SK-N-SH treated with all-trans-retinoic acid at 6 μM for 48 hours (cell line): ENCODE measurements around the gene POU3F3.

ENCODE experiments used
- ARNTL ChIP-seq: fragments of 450-650 bp; formaldehyde crosslinking; IDR thresholded peaks from 2 replicates; pipeline ENCODE4 v1.5.0; 2020; ENCODE audit warnings: low read depth, mild to moderate bottlenecking, moderate library complexity, borderline replicate concordance
- BACH2 ChIP-seq: fragments of 250-450 bp; sonication (Bioruptor Pico); IDR thresholded peaks from 2 replicates; pipeline ENCODE4 v1.9.0; 2021; ENCODE audit warnings: mild to moderate bottlenecking, borderline replicate concordance
- CREB5 ChIP-seq: fragments of 250-450 bp; sonication (Bioruptor Pico); IDR thresholded peaks from 2 replicates; pipeline ENCODE4 v1.5.1; 2020; ENCODE audit warnings: low read depth, mild to moderate bottlenecking, moderate library complexity
- ISL1 ChIP-seq: fragments of 250-450 bp; sonication (Bioruptor Pico); IDR thresholded peaks from 2 replicates; pipeline ENCODE4 v2.1.2; 2022; ENCODE audit warnings: mild to moderate bottlenecking, moderate library complexity
- PATZ1 ChIP-seq: fragments of 250-450 bp; sonication (Bioruptor Pico); IDR thresholded peaks from 2 replicates; pipeline ENCODE4 v1.8.0; 2020; ENCODE audit warnings: mild to moderate bottlenecking, moderate library complexity, borderline replicate concordance
- RARB ChIP-seq: fragments of 250-450 bp; sonication (Bioruptor Pico); IDR thresholded peaks from 2 replicates; pipeline ENCODE4 v1.8.0; 2021; ENCODE audit warnings: mild to moderate bottlenecking, moderate library complexity
- ZFP3 ChIP-seq: fragments of 250-450 bp; sonication (Bioruptor Pico); IDR thresholded peaks from 2 replicates; pipeline ENCODE4 v1.5.0; 2020; ENCODE audit warnings: mild to moderate bottlenecking, moderate library complexity
- ZFP30 ChIP-seq: fragments of 450-650 bp; formaldehyde crosslinking; IDR thresholded peaks from 2 replicates; pipeline ENCODE4 v1.5.0; 2022; ENCODE audit warnings: mild to moderate bottlenecking, moderate library complexity
- ZNF70 ChIP-seq: fragments of 450-650 bp; formaldehyde crosslinking; IDR thresholded peaks from 2 replicates; pipeline ENCODE4 v1.5.0; 2020; ENCODE audit warnings: mild to moderate bottlenecking, moderate library complexity
- ZNF8 ChIP-seq: fragments of 450-650 bp; formaldehyde crosslinking; IDR thresholded peaks from 2 replicates; pipeline ENCODE4 v1.5.0; 2020; ENCODE audit warnings: mild to moderate bottlenecking, moderate library complexity
- TF ChIP-seq, protein P1 (sequence below): fragments of 250-450 bp; sonication (Bioruptor Pico); IDR thresholded peaks from 2 replicates; pipeline ENCODE4 v1.8.0; 2021; ENCODE audit warnings: low read depth, mild to moderate bottlenecking, moderate library complexity, borderline replicate concordance

DNA sequence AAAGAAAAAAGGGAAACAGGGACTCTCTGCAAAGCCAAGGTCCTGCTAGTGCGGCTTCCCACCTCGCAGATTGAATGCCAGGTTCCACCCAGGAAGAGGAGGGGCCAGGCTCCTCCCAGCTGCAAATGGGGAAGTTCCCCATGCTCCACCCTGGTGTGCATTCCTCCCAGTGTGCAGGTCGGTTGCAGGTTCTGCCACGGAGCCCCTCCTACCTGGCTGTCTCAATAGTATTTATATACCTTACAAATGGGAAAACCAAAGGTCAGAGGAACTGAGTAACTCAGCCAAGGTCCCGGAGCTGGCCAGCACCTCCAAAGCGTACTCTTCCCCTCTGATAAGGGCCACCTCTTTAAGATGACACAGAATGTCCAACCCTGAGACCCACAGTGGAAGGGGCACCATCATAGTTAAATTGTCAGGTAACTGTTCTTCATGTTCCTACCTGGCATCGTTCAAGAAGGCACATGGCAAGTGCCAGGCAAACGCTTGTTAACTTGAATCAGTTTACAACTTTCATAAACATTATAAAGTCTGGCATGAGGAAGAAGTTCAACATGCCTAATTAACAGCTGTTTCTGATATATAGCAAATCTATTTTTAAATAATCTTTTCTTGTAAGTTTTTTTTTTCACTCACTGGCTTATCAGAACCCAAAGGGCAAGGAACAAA, 35.5 kb downstream of the POU3F3 start:
- TF ChIP-seq BACH2 (CRISPR knock-in tag) (no peak), ISL1 (CRISPR knock-in tag) (no peak), RARB (CRISPR knock-in tag) (no peak), PATZ1 (CRISPR knock-in tag) (no peak), ZNF70 (CRISPR knock-in tag) (no peak), ZFP3 (CRISPR knock-in tag) (no peak), ZFP30 (no peak), ARNTL (CRISPR knock-in tag) (no peak), ZNF8 (no peak), CREB5 (no peak)
- TF ChIP-seq, protein P1, sequence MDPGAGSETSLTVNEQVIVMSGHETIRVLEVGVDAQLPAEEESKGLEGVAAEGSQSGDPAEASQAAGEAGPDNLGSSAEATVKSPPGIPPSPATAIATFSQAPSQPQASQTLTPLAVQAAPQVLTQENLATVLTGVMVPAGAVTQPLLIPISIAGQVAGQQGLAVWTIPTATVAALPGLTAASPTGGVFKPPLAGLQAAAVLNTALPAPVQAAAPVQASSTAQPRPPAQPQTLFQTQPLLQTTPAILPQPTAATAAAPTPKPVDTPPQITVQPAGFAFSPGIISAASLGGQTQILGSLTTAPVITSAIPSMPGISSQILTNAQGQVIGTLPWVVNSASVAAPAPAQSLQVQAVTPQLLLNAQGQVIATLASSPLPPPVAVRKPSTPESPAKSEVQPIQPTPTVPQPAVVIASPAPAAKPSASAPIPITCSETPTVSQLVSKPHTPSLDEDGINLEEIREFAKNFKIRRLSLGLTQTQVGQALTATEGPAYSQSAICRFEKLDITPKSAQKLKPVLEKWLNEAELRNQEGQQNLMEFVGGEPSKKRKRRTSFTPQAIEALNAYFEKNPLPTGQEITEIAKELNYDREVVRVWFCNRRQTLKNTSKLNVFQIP (CRISPR knock-in tag), result no peak
